PC-9 (cell line): ENCODE results near the gene ARR3.

Experiments
- EZH2 ChIP-seq: fragments of 200-600 bp; sonication (generic); IDR thresholded peaks from 2 replicates; pipeline ENCODE4 v1.8.0; 2017; ENCODE audit warnings: antibody characterized with exemption, low read depth
- TF ChIP-seq, protein P1 (sequence below): fragments of 200-600 bp; sonication (generic); conservative IDR thresholded peaks from 2 replicates; pipeline ENCODE4 v1.6.1; 2017; ENCODE audit warnings: mixed run types, antibody characterized with exemption, mild to moderate bottlenecking, moderate library complexity

DNA sequence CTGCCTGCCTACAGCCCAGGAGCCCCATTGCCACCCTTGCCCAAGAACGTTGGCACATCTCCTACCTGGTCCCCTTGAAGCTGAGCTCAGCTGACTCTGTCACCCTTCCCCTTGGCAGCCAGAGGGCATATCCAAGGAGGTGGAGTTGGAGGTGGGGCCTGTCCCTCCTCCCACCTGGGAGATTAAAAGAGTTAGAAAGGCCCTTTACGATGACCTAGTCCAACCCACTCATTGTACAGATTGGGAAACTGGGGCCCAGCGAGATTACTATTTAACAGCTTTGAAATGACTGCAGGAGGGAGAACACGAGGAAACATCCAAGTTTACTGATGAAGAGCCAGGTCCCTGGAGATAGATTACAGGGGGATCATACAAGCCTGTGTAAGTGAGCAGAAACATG is 8.0 kb upstream of the ARR3 start, which contains the start of gene P2RY4:
- TF ChIP-seq, protein P1, sequence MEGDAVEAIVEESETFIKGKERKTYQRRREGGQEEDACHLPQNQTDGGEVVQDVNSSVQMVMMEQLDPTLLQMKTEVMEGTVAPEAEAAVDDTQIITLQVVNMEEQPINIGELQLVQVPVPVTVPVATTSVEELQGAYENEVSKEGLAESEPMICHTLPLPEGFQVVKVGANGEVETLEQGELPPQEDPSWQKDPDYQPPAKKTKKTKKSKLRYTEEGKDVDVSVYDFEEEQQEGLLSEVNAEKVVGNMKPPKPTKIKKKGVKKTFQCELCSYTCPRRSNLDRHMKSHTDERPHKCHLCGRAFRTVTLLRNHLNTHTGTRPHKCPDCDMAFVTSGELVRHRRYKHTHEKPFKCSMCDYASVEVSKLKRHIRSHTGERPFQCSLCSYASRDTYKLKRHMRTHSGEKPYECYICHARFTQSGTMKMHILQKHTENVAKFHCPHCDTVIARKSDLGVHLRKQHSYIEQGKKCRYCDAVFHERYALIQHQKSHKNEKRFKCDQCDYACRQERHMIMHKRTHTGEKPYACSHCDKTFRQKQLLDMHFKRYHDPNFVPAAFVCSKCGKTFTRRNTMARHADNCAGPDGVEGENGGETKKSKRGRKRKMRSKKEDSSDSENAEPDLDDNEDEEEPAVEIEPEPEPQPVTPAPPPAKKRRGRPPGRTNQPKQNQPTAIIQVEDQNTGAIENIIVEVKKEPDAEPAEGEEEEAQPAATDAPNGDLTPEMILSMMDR, result no peak
- no peak for TF ChIP-seq EZH2
